HG03097 (cell line): Measurements from ENCODE around the gene FAM200C.

ENCODE experiments used
- ATAC-seq: cut with Tn5 transposase; IDR thresholded peaks from one replicate; pipeline ENCODE4 v1.9.1; 2021; ENCODE audit not compliant: unreplicated experiment, low FRiP score

Gene FAM200C

GRCh38 chr5:160420331-160420610 lies 20.4 kb upstream of the FAM200C start:
- no peak for ATAC-seq

- peak; percentile 28 for ATAC-seq
Measured at GRCh38 chr5:160419458-160420330, 19.8 kb upstream of the FAM200C start.

- ATAC-seq, result peak; percentile 65
Measured at GRCh38 chr5:160418561-160419457, 19.0 kb upstream of the FAM200C start, which contains the start of gene SLU7. Gene SLU7 (minus strand): TSS chr5:160419081. CDS start chr5:160415294, 3,787 bp downstream.

GRCh38 chr5:160398806-160399205 lies 1.0 kb downstream of the FAM200C start:
- ATAC-seq, result no peak

GRCh38 chr5:160397492-160397891 lies 2.4 kb downstream of the FAM200C start:
- no peak for ATAC-seq

- ATAC-seq, result no peak
Measured at GRCh38 chr5:160395111-160395510, 4.7 kb downstream of the FAM200C start.

GRCh38 chr5:160390787-160391696 lies 8.8 kb downstream of the FAM200C start:
- ATAC-seq, result no peak

- no peak for ATAC-seq
Measured at GRCh38 chr5:160387445-160387844, 12.4 kb downstream of the FAM200C start.

GRCh38 chr5:160385496-160385895 lies 14.4 kb downstream of the FAM200C start:
- ATAC-seq, result no peak

GRCh38 chr5:160384681-160385080 lies 15.2 kb downstream of the FAM200C start:
- ATAC-seq, result no peak

GRCh38 chr5:160382346-160382745 lies 17.5 kb downstream of the FAM200C start:
- ATAC-seq, result no peak

- ATAC-seq, result no peak
Measured at GRCh38 chr5:160380041-160380440, 19.8 kb downstream of the FAM200C start.

- no peak for ATAC-seq
Measured at GRCh38 chr5:160379511-160379910, 20.3 kb downstream of the FAM200C start.

GRCh38 chr5:160378330-160378729 lies 21.5 kb downstream of the FAM200C start:
- no peak for ATAC-seq

- no peak for ATAC-seq
Measured at GRCh38 chr5:160377651-160378050, 22.2 kb downstream of the FAM200C start.

- no peak for ATAC-seq
Measured at GRCh38 chr5:160376416-160376815, 23.4 kb downstream of the FAM200C start.

GRCh38 chr5:160375701-160376100 lies 24.2 kb downstream of the FAM200C start:
- ATAC-seq, result no peak

- ATAC-seq, result no peak
Measured at GRCh38 chr5:160375166-160375565, 24.7 kb downstream of the FAM200C start.

- ATAC-seq, result no peak
Measured at GRCh38 chr5:160371294-160371693, 28.6 kb downstream of the FAM200C start.

- no peak for ATAC-seq
Measured at GRCh38 chr5:160370713-160371034, 29.2 kb downstream of the FAM200C start.
